ENCODE results near the gene RASEF.

RASEF gene

GRCh38 chr9:83061036-83061435 lies 1.9 kb downstream of the RASEF start:
- in situ Hi-C loops (cut with HindIII; ENCODE audit: low sequenced_read_pairs): no loop called here
- H3K4me3 ChIP-seq (ENCODE audit: low read depth, low read length): no peak overlapping the region
- TF ChIP-seq CTCF (IDR thresholded peaks at IDR 0.05; ENCODE audit: low read depth, low read length, missing control alignments): no peak
- DNase-seq (ENCODE audit: low read depth): no peak

- in situ Hi-C loops (cut with HindIII; ENCODE audit: low sequenced_read_pairs): no loop called here
- no peak overlapping the region for H3K4me3 ChIP-seq (ENCODE audit: low read depth, low read length)
- no peak for DNase-seq (ENCODE audit: low read depth)
- TF ChIP-seq CTCF (IDR thresholded peaks at IDR 0.05; ENCODE audit: low read depth, low read length, missing control alignments): no peak
Measured at GRCh38 chr9:83060556-83060955, 2.4 kb downstream of the RASEF start.

GRCh38 chr9:83059417-83059816 lies 3.5 kb downstream of the RASEF start:
- TF ChIP-seq CTCF (IDR thresholded peaks at IDR 0.05; ENCODE audit: low read depth, low read length, missing control alignments): no peak
- in situ Hi-C loops (cut with HindIII; ENCODE audit: low sequenced_read_pairs): no loop called here
- H3K4me3 ChIP-seq (ENCODE audit: low read depth, low read length): no peak overlapping the region
- no peak for DNase-seq (ENCODE audit: low read depth)

- no peak for DNase-seq (ENCODE audit: low read depth)
- H3K4me3 ChIP-seq (ENCODE audit: low read depth, low read length): no peak overlapping the region
- no peak for TF ChIP-seq CTCF (IDR thresholded peaks at IDR 0.05; ENCODE audit: low read depth, low read length, missing control alignments)
- in situ Hi-C loops (cut with HindIII; ENCODE audit: low sequenced_read_pairs): no loop called here
Measured at GRCh38 chr9:83056911-83057310, 6.0 kb downstream of the RASEF start.

GRCh38 chr9:83056174-83056573 lies 6.8 kb downstream of the RASEF start:
- no peak overlapping the region for H3K4me3 ChIP-seq (ENCODE audit: low read depth, low read length)
- no peak for TF ChIP-seq CTCF (IDR thresholded peaks at IDR 0.05; ENCODE audit: low read depth, low read length, missing control alignments)
- no peak for DNase-seq (ENCODE audit: low read depth)
- in situ Hi-C loops (cut with HindIII; ENCODE audit: low sequenced_read_pairs): no loop called here

- H3K4me3 ChIP-seq (ENCODE audit: low read depth, low read length): no peak overlapping the region
- in situ Hi-C loops (cut with HindIII; ENCODE audit: low sequenced_read_pairs): no loop called here
- DNase-seq (ENCODE audit: low read depth): peak; percentile 98
- no peak for TF ChIP-seq CTCF (IDR thresholded peaks at IDR 0.05; ENCODE audit: low read depth, low read length, missing control alignments)
Measured at GRCh38 chr9:83047839-83048775, 14.8 kb downstream of the RASEF start.
